ENCODE results near the gene NDUFAF5.

- TF ChIP-seq CREB5 (CRISPR knock-in tag; IDR thresholded peaks at IDR 0.05; ENCODE audit: low read depth) (no peak), BACH2 (CRISPR knock-in tag; IDR thresholded peaks at IDR 0.05; ENCODE audit: borderline replicate concordance) (no peak), PATZ1 (CRISPR knock-in tag; IDR thresholded peaks at IDR 0.05; ENCODE audit: borderline replicate concordance) (no peak), ZNF70 (CRISPR knock-in tag; IDR thresholded peaks at IDR 0.05) (no peak), RARB (CRISPR knock-in tag; IDR thresholded peaks at IDR 0.05) (no peak), PPARA (CRISPR knock-in tag; IDR thresholded peaks at IDR 0.05; ENCODE audit: borderline replicate concordance) (no peak), ZNF565 (CRISPR knock-in tag; conservative IDR thresholded peaks at IDR 0.05; ENCODE audit: low read depth) (no peak), ESRRG (CRISPR knock-in tag; IDR thresholded peaks at IDR 0.05) (no peak), TCF4 (CRISPR knock-in tag; IDR thresholded peaks at IDR 0.05; ENCODE audit: borderline replicate concordance) (no peak), ZFP3 (CRISPR knock-in tag; IDR thresholded peaks at IDR 0.05) (no peak)
Measured at GRCh38 chr20:13791540-13792459, 7.0 kb downstream of the NDUFAF5 start.
